ENCODE data around the gene CHEK1.
"Not testable (repeated sequence)": the region's sequence is repeated elsewhere in the genome, so short reads cannot be mapped to it uniquely, and the experiment has no call there.

Gene CHEK1

GRCh38 chr11:125624756-125625213, at the start of gene CHEK1:
Gene CHEK1, plus strand, starts transcription at chr11:125625163. Its CDS starts 1,606 bp downstream, at chr11:125626769.
- no peak for TF ChIP-seq CTCF (conservative IDR thresholded peaks at IDR 0.05; ENCODE audit: low read length)
- no peak for DNase-seq (ENCODE audit: low read depth)

GRCh38 chr11:125577181-125577580, 47.8 kb upstream of the CHEK1 start:
- not testable (repeated sequence) for H3K4me3 ChIP-seq (ENCODE audit: low read length); DNase-seq (ENCODE audit: low read depth)

More at GRCh38 chr11:125624756-125625213, at the start of gene CHEK1:
- H3K4me3 ChIP-seq (ENCODE audit: low read length): peak within 1 kb of the TSS; percentile 86

GRCh38 chr11:125578783-125579182, 46.2 kb upstream of the CHEK1 start:
- TF ChIP-seq CTCF (conservative IDR thresholded peaks at IDR 0.05; ENCODE audit: low read length): no peak
- no peak for DNase-seq (ENCODE audit: low read depth)
- no peak overlapping the region for H3K4me3 ChIP-seq (ENCODE audit: low read length)

- no peak overlapping the region for H3K4me3 ChIP-seq (ENCODE audit: low read length)
- DNase-seq (ENCODE audit: low read depth): no peak
- no peak for TF ChIP-seq CTCF (conservative IDR thresholded peaks at IDR 0.05; ENCODE audit: low read length)
Observed at GRCh38 chr11:125579811-125580210, 45.2 kb upstream of the CHEK1 start.

GRCh38 chr11:125583496-125583895, 41.5 kb upstream of the CHEK1 start:
- no peak overlapping the region for H3K4me3 ChIP-seq (ENCODE audit: low read length)
- no peak for TF ChIP-seq CTCF (conservative IDR thresholded peaks at IDR 0.05; ENCODE audit: low read length)
- DNase-seq (ENCODE audit: low read depth): no peak

- DNase-seq (ENCODE audit: low read depth): no peak
- no peak overlapping the region for H3K4me3 ChIP-seq (ENCODE audit: low read length)
- no peak for TF ChIP-seq CTCF (conservative IDR thresholded peaks at IDR 0.05; ENCODE audit: low read length)
Observed at GRCh38 chr11:125585487-125585886, 39.5 kb upstream of the CHEK1 start.

GRCh38 chr11:125586623-125587022, 38.3 kb upstream of the CHEK1 start:
- DNase-seq (ENCODE audit: low read depth): no peak
- TF ChIP-seq CTCF (conservative IDR thresholded peaks at IDR 0.05; ENCODE audit: low read length): no peak
- no peak overlapping the region for H3K4me3 ChIP-seq (ENCODE audit: low read length)

- TF ChIP-seq CTCF (conservative IDR thresholded peaks at IDR 0.05; ENCODE audit: low read length): no peak
- no peak for DNase-seq (ENCODE audit: low read depth)
- no peak overlapping the region for H3K4me3 ChIP-seq (ENCODE audit: low read length)
Observed at GRCh38 chr11:125587480-125587879, 37.5 kb upstream of the CHEK1 start.

Measured in AG10803 (cell line).